GM12878 (cell line): ENCODE results near the gene PLEKHO1. TPM values are rescaled to one million over a fixed set of nuclear protein-coding genes. Genes with fewer than 3 reads are reported as not detected.

Source experiments
- ASH2L ChIP-seq: fragments of 300-600, 200-600 bp; sonication (generic); IDR thresholded peaks from 2 replicates; pipeline ENCODE4 v1.6.1; 2017; ENCODE audit warnings: low read depth, mild to moderate bottlenecking, borderline replicate concordance
- ATF7 ChIP-seq: fragments of 450-650 bp; IDR thresholded peaks from 2 replicates; pipeline ENCODE4 v1.6.1; 2016; ENCODE audit warnings: low read depth, mild to moderate bottlenecking
- BMI1 ChIP-seq: fragments of 450-650 bp; IDR thresholded peaks from 2 replicates; pipeline ENCODE4 v1.6.1; 2016; ENCODE audit warnings: mild to moderate bottlenecking, moderate library complexity, borderline replicate concordance
- CHD1 ChIP-seq: IDR thresholded peaks from 2 replicates; pipeline ENCODE4 v1.6.1; 2012; ENCODE audit warnings: low read depth, low read length, improper control_type of control experiment
- EGR1 ChIP-seq, 2 experiments: IDR thresholded peaks; 1 replicate in 1 of 2; 2 replicates in 1 of 2; pipeline ENCODE4 v1.6.1; 2011 to 2012; ENCODE audit warnings: low read depth in 2 of 2, low read length in 2 of 2, borderline replicate concordance in 1 of 2, mild to moderate bottlenecking in 1 of 2, moderate library complexity in 1 of 2
- FOS ChIP-seq: IDR thresholded peaks from 3 replicates; pipeline ENCODE4 v1.6.1; 2011; ENCODE audit warnings: borderline replicate concordance; ENCODE audit not compliant: insufficient read length; ENCODE audit errors: extremely low read depth
- FOXM1 ChIP-seq: IDR thresholded peaks from 2 replicates; pipeline ENCODE4 v1.6.1; 2012; ENCODE audit warnings: low read depth, mild to moderate bottlenecking, inconsistent platforms, low read length, moderate library complexity
- JUNB ChIP-seq: IDR thresholded peaks from 2 replicates; pipeline ENCODE4 v1.6.1; 2016; ENCODE audit warnings: antibody characterized with exemption, mild to moderate bottlenecking
- KDM1A ChIP-seq: fragments of 200-600 bp; sonication (generic); IDR thresholded peaks from 2 replicates; pipeline ENCODE4 v1.6.1; 2016; ENCODE audit warnings: borderline replicate concordance
- MEF2A ChIP-seq: IDR thresholded peaks from 2 replicates; pipeline ENCODE4 v1.6.1; 2011; ENCODE audit warnings: low read depth, mild to moderate bottlenecking, low read length, moderate library complexity; ENCODE audit not compliant: insufficient read depth
- NFIC ChIP-seq: IDR thresholded peaks from 2 replicates; pipeline ENCODE4 v1.6.1; 2012; ENCODE audit warnings: low read depth, mild to moderate bottlenecking, inconsistent platforms, low read length, moderate library complexity
- NR2C2 ChIP-seq: IDR thresholded peaks from 2 replicates; pipeline ENCODE4 v1.6.1; 2011; ENCODE audit warnings: borderline replicate concordance, low read depth; ENCODE audit not compliant: control insufficient read depth, insufficient read length
- POLR2AphosphoS5 ChIP-seq: IDR thresholded peaks from 2 replicates; pipeline ENCODE4 v1.6.1; 2011; ENCODE audit warnings: mild to moderate bottlenecking, low read length, inconsistent platforms
- SIN3A ChIP-seq: IDR thresholded peaks from 2 replicates; pipeline ENCODE4 v1.6.1; 2012; ENCODE audit warnings: low read depth, low read length, improper control_type of control experiment
- SRF ChIP-seq, 2 experiments: IDR thresholded peaks; 2 replicates each; pipeline ENCODE4 v1.6.1; 2011; ENCODE audit warnings: low read depth in 2 of 2, low read length in 2 of 2, mild to moderate bottlenecking in 1 of 2, moderate library complexity in 1 of 2
- STAT3 ChIP-seq: IDR thresholded peaks from 2 replicates; pipeline ENCODE4 v1.6.1; 2011; ENCODE audit warnings: low read depth, low read length, improper control_type of control experiment
- YBX1 ChIP-seq: fragments of 450-650 bp; IDR thresholded peaks from 2 replicates; pipeline ENCODE4 v1.6.1; 2016; ENCODE audit warnings: antibody characterized with exemption
- ZNF274 ChIP-seq: IDR thresholded peaks from one replicate; pipeline ENCODE4 v1.8.0; 2011; ENCODE audit not compliant: insufficient read length, insufficient read depth
- ZZZ3 ChIP-seq: IDR thresholded peaks from 2 replicates; pipeline ENCODE4 v1.6.1; 2011; ENCODE audit warnings: low read depth; ENCODE audit not compliant: control insufficient read depth, insufficient read length
- polyA plus RNA-seq, 11 experiments: library from polyadenylated mRNA; depleted of rRNA in 4 of 11; unstranded in 6 of 11; stranded (reverse) in 5 of 11; fragments of >200 nt; fragmentation: Nextera tagmentation in 4 of 11; fragmentation: Illumina TruSeq in 1 of 11; extraction: Ambion mirVana in 4 of 11; extraction: Trizol in 1 of 11; gene quantifications; 1 replicate in 1 of 11; 2 replicates in 10 of 11; pipeline versions ENCODE4 v1.2.1 to v1.2.3, GENCODE V29; 2011 to 2016; ENCODE audit warnings: inconsistent platforms in 2 of 11, missing spikeins in 2 of 11, low read depth in 1 of 11
- total RNA-seq, 4 experiments: library from RNA; depleted of rRNA in 3 of 4; stranded (reverse); fragments of >200 nt in 3 of 4; fragmentation: Illumina TruSeq in 1 of 4; extraction: Trizol in 1 of 4; gene quantifications; 2 replicates each; pipeline versions ENCODE4 v1.2.1 to v1.2.3, GENCODE V29; 2013 to 2021
- TF ChIP-seq, protein P1 (sequence below): fragments of 450-650 bp; IDR thresholded peaks from 2 replicates; pipeline ENCODE4 v1.6.1; 2017; ENCODE audit warnings: mild to moderate bottlenecking, moderate library complexity
- TF ChIP-seq, protein P2 (sequence below): IDR thresholded peaks from 2 replicates; pipeline ENCODE4 v1.6.1; 2011; ENCODE audit warnings: borderline replicate concordance, low read depth, mild to moderate bottlenecking, moderate library complexity, mixed read lengths, low read length; ENCODE audit not compliant: insufficient read depth; ENCODE audit errors: extremely low read length
- TF ChIP-seq, protein P3 (sequence below), 3 experiments: IDR thresholded peaks in 2 of 3; conservative IDR thresholded peaks in 1 of 3; 2 replicates each; pipeline ENCODE4 v1.5.1; 2011; ENCODE audit warnings: low read depth in 3 of 3, low read length in 3 of 3, mild to moderate bottlenecking in 3 of 3, control low read depth in 2 of 3, moderate library complexity in 2 of 3, inconsistent platforms in 1 of 3, mixed read lengths in 1 of 3; ENCODE audit not compliant: control insufficient read depth in 2 of 3, insufficient read depth in 1 of 3; ENCODE audit errors: extremely low read depth in 1 of 3
- TF ChIP-seq, protein P4 (sequence below): IDR thresholded peaks from 2 replicates; pipeline ENCODE4 v1.6.1; 2011; ENCODE audit warnings: low read depth, mild to moderate bottlenecking, low read length, moderate library complexity, borderline replicate concordance; ENCODE audit errors: extremely low read depth

The PLEKHO1 gene
- total and polyA plus RNA-seq, 10 of the 15 experiments (the other 5 are each of a cell fraction or from before 2014, with no cell fraction given): 5.3 to 184 (median 88.8) TPM

DNA sequence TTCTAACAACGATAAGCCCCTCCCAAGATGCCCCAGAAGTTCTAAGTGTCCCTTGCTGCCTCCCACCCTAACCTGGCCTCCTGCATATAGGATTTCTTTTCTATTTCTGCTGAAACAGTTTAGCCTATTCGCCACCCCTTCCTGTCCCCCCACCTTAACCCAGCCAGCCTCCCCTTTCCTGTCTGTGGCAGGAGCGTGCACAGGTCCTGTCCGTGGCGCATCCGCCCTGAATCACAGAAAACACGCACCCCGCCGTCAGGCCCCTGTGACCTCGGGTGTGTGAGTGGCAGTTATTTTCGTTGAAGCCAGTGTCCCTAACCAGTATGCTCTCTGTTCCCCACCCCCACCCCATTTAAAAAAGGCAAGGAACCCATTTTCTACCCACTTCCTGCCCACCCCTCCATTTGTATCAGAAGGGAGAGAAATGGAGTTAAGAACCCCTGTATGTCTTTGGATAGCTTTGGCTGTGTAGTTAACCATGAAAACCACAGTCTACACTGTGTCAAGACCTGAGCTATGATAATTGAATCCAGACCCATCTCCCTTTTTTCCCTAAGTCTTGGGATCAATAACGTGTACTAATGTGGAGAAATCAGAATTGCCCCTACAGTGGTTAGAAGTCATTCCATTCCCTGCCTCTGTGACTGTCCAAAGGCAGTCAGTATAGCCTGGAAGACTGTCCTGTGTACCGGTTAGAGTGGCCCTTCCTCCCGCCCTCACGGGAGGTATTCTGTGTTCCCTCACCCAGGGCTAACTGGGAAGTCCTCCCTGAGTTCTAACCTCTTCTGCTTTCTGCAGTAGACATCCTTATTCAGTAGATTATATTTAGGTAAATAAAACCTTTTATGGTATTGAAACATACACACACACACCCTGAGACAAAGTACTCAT lies 1.8 kb downstream of the PLEKHO1 start (continued):
- TF ChIP-seq, protein P1, sequence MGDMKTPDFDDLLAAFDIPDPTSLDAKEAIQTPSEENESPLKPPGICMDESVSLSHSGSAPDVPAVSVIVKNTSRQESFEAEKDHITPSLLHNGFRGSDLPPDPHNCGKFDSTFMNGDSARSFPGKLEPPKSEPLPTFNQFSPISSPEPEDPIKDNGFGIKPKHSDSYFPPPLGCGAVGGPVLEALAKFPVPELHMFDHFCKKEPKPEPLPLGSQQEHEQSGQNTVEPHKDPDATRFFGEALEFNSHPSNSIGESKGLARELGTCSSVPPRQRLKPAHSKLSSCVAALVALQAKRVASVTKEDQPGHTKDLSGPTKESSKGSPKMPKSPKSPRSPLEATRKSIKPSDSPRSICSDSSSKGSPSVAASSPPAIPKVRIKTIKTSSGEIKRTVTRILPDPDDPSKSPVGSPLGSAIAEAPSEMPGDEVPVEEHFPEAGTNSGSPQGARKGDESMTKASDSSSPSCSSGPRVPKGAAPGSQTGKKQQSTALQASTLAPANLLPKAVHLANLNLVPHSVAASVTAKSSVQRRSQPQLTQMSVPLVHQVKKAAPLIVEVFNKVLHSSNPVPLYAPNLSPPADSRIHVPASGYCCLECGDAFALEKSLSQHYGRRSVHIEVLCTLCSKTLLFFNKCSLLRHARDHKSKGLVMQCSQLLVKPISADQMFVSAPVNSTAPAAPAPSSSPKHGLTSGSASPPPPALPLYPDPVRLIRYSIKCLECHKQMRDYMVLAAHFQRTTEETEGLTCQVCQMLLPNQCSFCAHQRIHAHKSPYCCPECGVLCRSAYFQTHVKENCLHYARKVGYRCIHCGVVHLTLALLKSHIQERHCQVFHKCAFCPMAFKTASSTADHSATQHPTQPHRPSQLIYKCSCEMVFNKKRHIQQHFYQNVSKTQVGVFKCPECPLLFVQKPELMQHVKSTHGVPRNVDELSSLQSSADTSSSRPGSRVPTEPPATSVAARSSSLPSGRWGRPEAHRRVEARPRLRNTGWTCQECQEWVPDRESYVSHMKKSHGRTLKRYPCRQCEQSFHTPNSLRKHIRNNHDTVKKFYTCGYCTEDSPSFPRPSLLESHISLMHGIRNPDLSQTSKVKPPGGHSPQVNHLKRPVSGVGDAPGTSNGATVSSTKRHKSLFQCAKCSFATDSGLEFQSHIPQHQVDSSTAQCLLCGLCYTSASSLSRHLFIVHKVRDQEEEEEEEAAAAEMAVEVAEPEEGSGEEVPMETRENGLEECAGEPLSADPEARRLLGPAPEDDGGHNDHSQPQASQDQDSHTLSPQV: no peak
- TF ChIP-seq SRF (IDR thresholded peaks at IDR 0.05; ENCODE audit: low read depth in 2 of 2, low read length in 2 of 2): 0 out of 4 replicates have a peak, but pooled peaks of 1 of the 2 experiments have one; percentile 6
- TF ChIP-seq MEF2A: no peak
- TF ChIP-seq FOS: no peak
- TF ChIP-seq BMI1: no peak
- TF ChIP-seq SIN3A: no peak
- TF ChIP-seq, protein P2, sequence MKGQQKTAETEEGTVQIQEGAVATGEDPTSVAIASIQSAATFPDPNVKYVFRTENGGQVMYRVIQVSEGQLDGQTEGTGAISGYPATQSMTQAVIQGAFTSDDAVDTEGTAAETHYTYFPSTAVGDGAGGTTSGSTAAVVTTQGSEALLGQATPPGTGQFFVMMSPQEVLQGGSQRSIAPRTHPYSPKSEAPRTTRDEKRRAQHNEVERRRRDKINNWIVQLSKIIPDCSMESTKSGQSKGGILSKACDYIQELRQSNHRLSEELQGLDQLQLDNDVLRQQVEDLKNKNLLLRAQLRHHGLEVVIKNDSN: no peak
- TF ChIP-seq NR2C2: no peak
- TF ChIP-seq EGR1 (IDR thresholded peaks at IDR 0.05; ENCODE audit: borderline replicate concordance in 1 of 2, low read depth in 2 of 2, low read length in 2 of 2): no peak
- TF ChIP-seq NFIC: no peak
- TF ChIP-seq CHD1: no peak
- TF ChIP-seq ZZZ3: no peak
- no peak for TF ChIP-seq ATF7
- peak; percentile 61; the same call in 1 of the 2 replicates for TF ChIP-seq FOXM1
- no peak for TF ChIP-seq JUNB
- TF ChIP-seq YBX1: no peak
- TF ChIP-seq, protein P3, sequence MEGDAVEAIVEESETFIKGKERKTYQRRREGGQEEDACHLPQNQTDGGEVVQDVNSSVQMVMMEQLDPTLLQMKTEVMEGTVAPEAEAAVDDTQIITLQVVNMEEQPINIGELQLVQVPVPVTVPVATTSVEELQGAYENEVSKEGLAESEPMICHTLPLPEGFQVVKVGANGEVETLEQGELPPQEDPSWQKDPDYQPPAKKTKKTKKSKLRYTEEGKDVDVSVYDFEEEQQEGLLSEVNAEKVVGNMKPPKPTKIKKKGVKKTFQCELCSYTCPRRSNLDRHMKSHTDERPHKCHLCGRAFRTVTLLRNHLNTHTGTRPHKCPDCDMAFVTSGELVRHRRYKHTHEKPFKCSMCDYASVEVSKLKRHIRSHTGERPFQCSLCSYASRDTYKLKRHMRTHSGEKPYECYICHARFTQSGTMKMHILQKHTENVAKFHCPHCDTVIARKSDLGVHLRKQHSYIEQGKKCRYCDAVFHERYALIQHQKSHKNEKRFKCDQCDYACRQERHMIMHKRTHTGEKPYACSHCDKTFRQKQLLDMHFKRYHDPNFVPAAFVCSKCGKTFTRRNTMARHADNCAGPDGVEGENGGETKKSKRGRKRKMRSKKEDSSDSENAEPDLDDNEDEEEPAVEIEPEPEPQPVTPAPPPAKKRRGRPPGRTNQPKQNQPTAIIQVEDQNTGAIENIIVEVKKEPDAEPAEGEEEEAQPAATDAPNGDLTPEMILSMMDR (IDR thresholded peaks at IDR 0.05 in 2 of 3, conservative IDR thresholded peaks at IDR 0.05 in 1 of 3; ENCODE audit: control insufficient read depth in 2 of 3, extremely low read depth in 1 of 3, insufficient read depth in 1 of 3, low read depth in 3 of 3, low read length in 3 of 3): no peak
- no peak for TF ChIP-seq STAT3
- TF ChIP-seq POLR2AphosphoS5: peak; percentile 89; the same call in 1 of the 2 replicates
- TF ChIP-seq, protein P4, sequence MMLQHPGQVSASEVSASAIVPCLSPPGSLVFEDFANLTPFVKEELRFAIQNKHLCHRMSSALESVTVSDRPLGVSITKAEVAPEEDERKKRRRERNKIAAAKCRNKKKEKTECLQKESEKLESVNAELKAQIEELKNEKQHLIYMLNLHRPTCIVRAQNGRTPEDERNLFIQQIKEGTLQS: no peak
- TF ChIP-seq ASH2L: no peak
- no peak for TF ChIP-seq ZNF274
- TF ChIP-seq KDM1A: no peak
